Peyer's patch (tissue), 4 donors: ENCODE measurements around the gene NTRK2.

Experiments used
- POLR2A ChIP-seq, 2 donors: fragments of 450-650 bp; IDR thresholded peaks; one replicate each; pipeline ENCODE4 v1.5.1; 2017; ENCODE audit warnings: antibody characterized with exemption in 2 of 2, mild to moderate bottlenecking in 2 of 2, moderate library complexity in 2 of 2
- TF ChIP-seq, protein P1 (sequence below), 6 experiments: fragments of 450-650 bp in 4 of 6; fragments of 200-600 bp in 2 of 6; sonication (generic) in 1 of 6; IDR thresholded peaks; one replicate each; pipeline ENCODE4 v1.5.1; 2017 to 2019; ENCODE audit warnings: antibody characterized with exemption in 6 of 6, mild to moderate bottlenecking in 3 of 6, moderate library complexity in 1 of 6

DNA sequence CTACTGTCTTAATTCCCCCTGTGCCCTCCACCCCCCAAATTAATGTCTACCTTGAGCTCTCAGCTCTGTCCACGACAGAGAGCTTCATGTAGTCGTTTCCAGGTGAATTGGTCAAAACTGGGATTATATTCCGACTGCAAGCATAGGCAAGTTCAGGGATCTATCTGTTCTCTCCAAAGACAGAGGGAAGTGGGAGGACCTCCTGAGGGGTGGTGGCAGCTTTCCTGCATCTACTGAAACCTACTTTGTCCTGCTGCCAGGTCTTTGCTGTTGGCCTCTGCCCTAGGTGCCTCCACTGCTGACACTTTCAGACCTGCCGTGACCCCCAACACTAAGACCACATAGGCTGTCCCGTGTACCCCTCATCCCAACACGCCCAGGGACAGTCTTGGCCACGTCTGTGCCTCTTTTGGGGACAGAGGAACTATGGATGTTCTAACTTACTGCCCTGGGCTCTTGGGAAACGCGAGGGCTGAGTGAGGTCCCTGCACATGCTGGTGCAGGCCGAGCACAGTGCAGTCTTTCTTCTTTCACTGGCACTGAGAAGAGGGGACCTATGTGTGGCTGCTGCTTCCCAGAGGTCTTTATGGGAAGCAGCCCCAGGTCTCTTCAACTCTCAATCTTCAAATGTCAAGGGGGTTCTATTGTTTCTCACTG, 125.6 kb downstream of the NTRK2 start:
- TF ChIP-seq, protein P1, sequence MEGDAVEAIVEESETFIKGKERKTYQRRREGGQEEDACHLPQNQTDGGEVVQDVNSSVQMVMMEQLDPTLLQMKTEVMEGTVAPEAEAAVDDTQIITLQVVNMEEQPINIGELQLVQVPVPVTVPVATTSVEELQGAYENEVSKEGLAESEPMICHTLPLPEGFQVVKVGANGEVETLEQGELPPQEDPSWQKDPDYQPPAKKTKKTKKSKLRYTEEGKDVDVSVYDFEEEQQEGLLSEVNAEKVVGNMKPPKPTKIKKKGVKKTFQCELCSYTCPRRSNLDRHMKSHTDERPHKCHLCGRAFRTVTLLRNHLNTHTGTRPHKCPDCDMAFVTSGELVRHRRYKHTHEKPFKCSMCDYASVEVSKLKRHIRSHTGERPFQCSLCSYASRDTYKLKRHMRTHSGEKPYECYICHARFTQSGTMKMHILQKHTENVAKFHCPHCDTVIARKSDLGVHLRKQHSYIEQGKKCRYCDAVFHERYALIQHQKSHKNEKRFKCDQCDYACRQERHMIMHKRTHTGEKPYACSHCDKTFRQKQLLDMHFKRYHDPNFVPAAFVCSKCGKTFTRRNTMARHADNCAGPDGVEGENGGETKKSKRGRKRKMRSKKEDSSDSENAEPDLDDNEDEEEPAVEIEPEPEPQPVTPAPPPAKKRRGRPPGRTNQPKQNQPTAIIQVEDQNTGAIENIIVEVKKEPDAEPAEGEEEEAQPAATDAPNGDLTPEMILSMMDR (IDR thresholded peaks at IDR 0.05): no peak
- TF ChIP-seq POLR2A (IDR thresholded peaks at IDR 0.05): no peak
